Gastrocnemius medialis (tissue), 4 donors: ENCODE measurements around the gene SEPTIN10. TPM values are rescaled to one million over a fixed set of nuclear protein-coding genes. Genes with fewer than 3 reads are reported as not detected.

Experiments
- ATAC-seq, 2 donors: fragments of 150-250 bp; one replicate each; pipeline ENCODE4 v1.9.1; 2016
- DNase-seq, 2 donors: peaks; one replicate each; pipeline ENCODE4 v3.0.0-alpha.2; 2019
- H3K27ac ChIP-seq, 4 donors: fragments of 200-600 bp; sonication (generic); 1 replicate in 1 of 4; 2 replicates in 3 of 4; pipeline ENCODE4 v1.5.1; 2016 to 2018; ENCODE audit warnings: mild to moderate bottlenecking in 2 of 4, moderate library complexity in 1 of 4
- H3K27me3 ChIP-seq, 3 donors: fragments of 200-600 bp; sonication (generic) in 2 of 3; 1 replicate in 1 of 3; 2 replicates in 2 of 3; pipeline versions ENCODE4 v1.5.1 to v1.6.0; 2016 to 2019; ENCODE audit warnings: mild to moderate bottlenecking in 1 of 3, moderate library complexity in 1 of 3
- H3K36me3 ChIP-seq, 2 donors: fragments of 200-600 bp; sonication (generic) in 1 of 2; one replicate each; pipeline ENCODE4 v1.5.1; 2017 to 2018
- H3K4me1 ChIP-seq, 2 donors: fragments of 200-600 bp; sonication (generic) in 1 of 2; one replicate each; pipeline ENCODE4 v1.5.1; 2016 to 2017; ENCODE audit warnings: mild to moderate bottlenecking in 2 of 2
- H3K4me3 ChIP-seq, 4 donors: fragments of 200-600 bp; sonication (generic) in 3 of 4; 1 replicate in 1 of 4; 2 replicates in 3 of 4; pipeline ENCODE4 v1.5.1; 2016 to 2019; ENCODE audit warnings: mild to moderate bottlenecking in 2 of 4
- H3K9me3 ChIP-seq, 3 donors: fragments of 200-600 bp; sonication (generic) in 2 of 3; 1 replicate in 1 of 3; 2 replicates in 2 of 3; pipeline ENCODE4 v1.5.1; 2016 to 2019
- POLR2A ChIP-seq, 2 donors: fragments of 450-650 bp; IDR thresholded peaks; one replicate each; pipeline ENCODE4 v1.6.1; 2017; ENCODE audit warnings: antibody characterized with exemption in 2 of 2, mild to moderate bottlenecking in 2 of 2, moderate library complexity in 2 of 2
- in situ Hi-C, 4 donors: fragments of 200-750 bp; cut with MboI; loops; one replicate each; pipeline versions ENCODE4 v1.15.0 to v1.8.0; 2017; ENCODE audit warnings: low sequenced_read_pairs in 4 of 4
- intact Hi-C: fragments of 100-400 bp; cut with DNase I; formaldehyde crosslinking; loops from one replicate; pipeline ENCODE4 v1.15.1; 2023; ENCODE audit warnings: low total_unique reads
- total RNA-seq, 4 donors: library from RNA; depleted of rRNA; stranded (reverse); fragments of >200 nt; gene quantifications; one replicate each; pipeline versions ENCODE4 v1.1.0 to v1.2.3, GENCODE V29; 2016
- TF ChIP-seq, protein P1 (sequence below), 5 experiments: fragments of 450-650 bp in 3 of 5; fragments of 200-600 bp in 2 of 5; sonication (generic) in 2 of 5; IDR thresholded peaks in 4 of 5; conservative IDR thresholded peaks in 1 of 5; 1 replicate in 4 of 5; 2 replicates in 1 of 5; pipeline ENCODE4 v1.5.1; 2016 to 2019; ENCODE audit warnings: antibody characterized with exemption in 5 of 5, mild to moderate bottlenecking in 3 of 5, moderate library complexity in 3 of 5

SEPTIN10 gene
- total RNA-seq, 4 donors from 2014 or later: 22.3 to 39.4 (median 29.6) TPM

DNA sequence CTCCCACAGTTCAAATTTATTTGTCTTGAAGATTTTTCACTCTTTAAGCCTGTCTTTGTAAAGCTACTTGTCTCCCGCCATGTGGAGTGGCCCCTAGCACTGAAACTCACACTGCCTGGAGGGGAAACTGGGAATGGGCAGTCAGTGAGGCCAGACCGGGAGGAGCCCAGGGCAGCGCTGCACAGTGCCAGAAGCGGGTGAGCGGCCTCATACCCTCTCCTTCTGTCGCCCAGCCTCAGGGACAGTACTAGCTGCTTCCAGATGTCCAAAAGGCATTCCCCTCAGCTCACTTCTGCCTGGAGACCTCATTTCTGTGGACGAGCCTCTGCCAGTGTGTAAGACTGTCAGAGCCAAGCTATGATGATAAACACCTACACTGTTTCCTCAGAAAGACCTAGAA lies 79.9 kb downstream of the SEPTIN10 start:
- no peak for DNase-seq
- Histone ChIP-seq H3K27ac (no peak overlapping the region), H3K4me3 (no peak overlapping the region), H3K36me3 (no peaks in the 10 kb centered on the region), H3K4me1 (no peaks in the 10 kb centered on the region), H3K27me3 (peaks cover 0 to 1% (median 0%) of the 10 kb centered on the region in 3 donors), H3K9me3 (no peaks in the 10 kb centered on the region)
- ATAC-seq: no peak
- intact Hi-C loops: no loop called here
- in situ Hi-C loops: no loop called here
- TF ChIP-seq, protein P1, sequence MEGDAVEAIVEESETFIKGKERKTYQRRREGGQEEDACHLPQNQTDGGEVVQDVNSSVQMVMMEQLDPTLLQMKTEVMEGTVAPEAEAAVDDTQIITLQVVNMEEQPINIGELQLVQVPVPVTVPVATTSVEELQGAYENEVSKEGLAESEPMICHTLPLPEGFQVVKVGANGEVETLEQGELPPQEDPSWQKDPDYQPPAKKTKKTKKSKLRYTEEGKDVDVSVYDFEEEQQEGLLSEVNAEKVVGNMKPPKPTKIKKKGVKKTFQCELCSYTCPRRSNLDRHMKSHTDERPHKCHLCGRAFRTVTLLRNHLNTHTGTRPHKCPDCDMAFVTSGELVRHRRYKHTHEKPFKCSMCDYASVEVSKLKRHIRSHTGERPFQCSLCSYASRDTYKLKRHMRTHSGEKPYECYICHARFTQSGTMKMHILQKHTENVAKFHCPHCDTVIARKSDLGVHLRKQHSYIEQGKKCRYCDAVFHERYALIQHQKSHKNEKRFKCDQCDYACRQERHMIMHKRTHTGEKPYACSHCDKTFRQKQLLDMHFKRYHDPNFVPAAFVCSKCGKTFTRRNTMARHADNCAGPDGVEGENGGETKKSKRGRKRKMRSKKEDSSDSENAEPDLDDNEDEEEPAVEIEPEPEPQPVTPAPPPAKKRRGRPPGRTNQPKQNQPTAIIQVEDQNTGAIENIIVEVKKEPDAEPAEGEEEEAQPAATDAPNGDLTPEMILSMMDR (IDR thresholded peaks at IDR 0.05 in 4 of 5, conservative IDR thresholded peaks at IDR 0.05 in 1 of 5): no peak
- TF ChIP-seq POLR2A (IDR thresholded peaks at IDR 0.05): no peak

GRCh38 chr2:109532728-109533076 lies 81.1 kb downstream of the SEPTIN10 start:
- ATAC-seq: no peak
- Histone ChIP-seq H3K36me3 (no peaks in the 10 kb centered on the region), H3K27ac (no peak overlapping the region), H3K27me3 (no peaks in the 10 kb centered on the region), H3K9me3 (no peaks in the 10 kb centered on the region), H3K4me1 (no peaks in the 10 kb centered on the region), H3K4me3 (no peak overlapping the region)
- intact Hi-C loops (no loop called here), in situ Hi-C loops (no loop called here)
- no peak for DNase-seq
- TF ChIP-seq POLR2A (IDR thresholded peaks at IDR 0.05): no peak
- TF ChIP-seq, protein P1 (IDR thresholded peaks at IDR 0.05 in 4 of 5, conservative IDR thresholded peaks at IDR 0.05 in 1 of 5): no peak

DNA sequence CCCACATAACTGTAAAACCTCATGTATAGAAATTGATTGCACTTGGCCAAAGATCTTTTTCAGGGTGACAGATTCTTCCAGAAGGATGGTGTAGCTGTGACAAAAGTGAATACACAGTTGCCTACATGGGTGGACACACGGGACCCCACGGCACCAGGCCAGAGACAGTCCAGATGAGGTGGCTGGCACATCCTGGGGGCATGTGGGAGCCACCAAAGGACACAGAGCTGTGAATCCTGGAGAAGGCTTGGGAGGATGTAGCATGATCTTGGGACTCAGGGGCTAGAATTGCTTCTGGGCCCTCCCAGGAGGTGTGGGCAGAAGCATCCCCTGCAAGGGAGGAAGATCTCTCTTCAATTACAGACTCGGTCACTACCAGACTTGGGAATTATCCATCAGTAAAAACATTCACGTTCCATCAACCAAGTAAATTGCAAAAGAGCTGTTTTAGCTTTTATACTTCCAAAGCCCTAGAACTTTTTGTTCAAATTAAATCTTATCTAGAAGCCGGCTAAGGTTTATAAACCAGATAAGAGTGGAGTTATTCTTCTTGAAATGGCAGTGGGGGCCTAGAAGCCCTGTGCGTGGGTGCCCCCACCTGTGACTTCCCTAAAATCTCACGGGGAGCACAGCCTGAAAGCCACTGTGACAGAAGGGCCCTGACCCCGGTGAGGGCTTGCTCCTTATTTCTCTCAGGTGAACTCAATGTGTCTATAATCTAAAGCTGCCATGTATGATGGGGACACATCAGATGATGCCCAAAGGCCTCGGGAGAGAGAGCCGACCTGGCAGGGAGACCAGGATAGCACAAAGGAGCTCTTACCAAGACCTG lies 81.7 kb downstream of the SEPTIN10 start:
- H3K4me3 ChIP-seq: no peak overlapping the region
- no peak for DNase-seq
- no peak overlapping the region for H3K27ac ChIP-seq
- TF ChIP-seq, protein P1 (IDR thresholded peaks at IDR 0.05 in 4 of 5, conservative IDR thresholded peaks at IDR 0.05 in 1 of 5): no peak
- TF ChIP-seq POLR2A (IDR thresholded peaks at IDR 0.05): no peak
- in situ Hi-C loops (no loop called here), intact Hi-C loops (no loop called here)
- no peaks in the 10 kb centered on the region for H3K36me3 ChIP-seq
- H3K9me3 ChIP-seq: no peaks in the 10 kb centered on the region
- ATAC-seq: no peak
- H3K27me3 ChIP-seq: no peaks in the 10 kb centered on the region
- no peaks in the 10 kb centered on the region for H3K4me1 ChIP-seq

- TF ChIP-seq, protein P1 (IDR thresholded peaks at IDR 0.05 in 4 of 5, conservative IDR thresholded peaks at IDR 0.05 in 1 of 5): no peak
- TF ChIP-seq POLR2A (IDR thresholded peaks at IDR 0.05): no peak
- no peaks in the 10 kb centered on the region for H3K4me1 ChIP-seq
- H3K27ac ChIP-seq: no peak overlapping the region
- intact Hi-C loops: no loop called here
- in situ Hi-C loops: no loop called here
- no peak for ATAC-seq
- H3K9me3 ChIP-seq: no peaks in the 10 kb centered on the region
- H3K27me3 ChIP-seq: no peaks in the 10 kb centered on the region
- H3K4me3 ChIP-seq: no peak overlapping the region
- no peaks in the 10 kb centered on the region for H3K36me3 ChIP-seq
- DNase-seq: no peak
Measured at GRCh38 chr2:109531221-109531620, 82.5 kb downstream of the SEPTIN10 start.
